Heart right ventricle (tissue), 16 donors: ENCODE data around the gene FBXL3. TPM values are rescaled to one million over a fixed set of nuclear protein-coding genes. Genes with fewer than 3 reads are reported as not detected.

Experiments
- ATAC-seq, 8 donors: fragments of 200-7000 bp; cut with Tn5 transposase; one replicate each; pipeline ENCODE4 v1.9.1; 2020; ENCODE audit warnings: mild to moderate bottlenecking in 8 of 8, moderate library complexity in 8 of 8, moderate number of reproducible peaks in 1 of 8
- DNase-seq, 2 donors: peaks; one replicate each; pipeline ENCODE4 v3.0.0-alpha.2; 2020
- H3K27ac ChIP-seq, 10 donors: fragments of 200-600 bp; sonication (generic) in 2 of 10; one replicate each; pipeline versions ENCODE4 v1.5.0 to v1.8.0; 2020 to 2022; ENCODE audit warnings: mild to moderate bottlenecking in 3 of 10
- H3K27me3 ChIP-seq, 7 donors: fragments of 200-600 bp; one replicate each; pipeline ENCODE4 v1.8.0; 2021 to 2022; ENCODE audit warnings: mild to moderate bottlenecking in 2 of 7
- H3K36me3 ChIP-seq, 9 donors: fragments of 200-600 bp; sonication (generic) in 1 of 9; one replicate each; pipeline versions ENCODE4 v1.5.0 to v1.8.0; 2020 to 2022; ENCODE audit warnings: mild to moderate bottlenecking in 2 of 9
- H3K4me1 ChIP-seq, 9 donors: fragments of 200-600 bp; sonication (generic) in 1 of 9; one replicate each; pipeline versions ENCODE4 v1.5.0 to v1.8.0; 2020 to 2022; ENCODE audit warnings: mild to moderate bottlenecking in 4 of 9
- H3K4me3 ChIP-seq, 10 donors: fragments of 200-600 bp; sonication (generic) in 2 of 10; one replicate each; pipeline versions ENCODE4 v1.5.0 to v1.8.0; 2020 to 2022; ENCODE audit warnings: mild to moderate bottlenecking in 7 of 10, moderate library complexity in 2 of 10
- H3K9me3 ChIP-seq, 11 donors: fragments of 200-600 bp in 10 of 11; sonication (generic) in 2 of 11; one replicate each; pipeline versions ENCODE4 v1.5.0 to v1.8.0; 2013 to 2022; ENCODE audit warnings: mild to moderate bottlenecking in 2 of 11, control low read depth in 1 of 11, moderate library complexity in 1 of 11
- WGBS, 2 donors: extraction: QIAGEN DNeasy Blood & Tissue Kit; methylation state at CpG; one replicate each; pipeline ENCODE4 v1.1.7; 2013; ENCODE audit warnings: inconsistent platforms in 1 of 2; 5-methylcytosine and 5-hydroxymethylcytosine counted together
- intact Hi-C, 10 donors: fragments of 100-400 bp; cut with DNase I; formaldehyde crosslinking; loops; one replicate each; pipeline versions ENCODE4 v1.11.1 to v1.14.2; 2022
- polyA plus RNA-seq, 2 donors: library from polyadenylated mRNA; stranded (reverse); fragments of 200-250 nt; gene quantifications; one replicate each; pipeline ENCODE4 v1.2.3, GENCODE V29; 2013
- total RNA-seq, 10 donors: library from RNA; stranded (reverse); fragmentation: NEBNext Ultra II Directional in 3 of 10; extraction: Animal tissue kit (Norgen Biotek cat#: 25700) in 3 of 10; gene quantifications; one replicate each; pipeline versions ENCODE4 v1.2.1 to v1.2.4, GENCODE V29; 2021 to 2023
- TF ChIP-seq, protein P1 (sequence below), 9 donors: fragments of 200-600 bp; sonication (generic) in 2 of 9; IDR thresholded peaks; one replicate each; pipeline versions ENCODE4 v1.5.0 to v1.8.0; 2021 to 2022; ENCODE audit warnings: antibody characterized with exemption in 9 of 9, mild to moderate bottlenecking in 5 of 9, moderate library complexity in 1 of 9
- donor health status: Arrhythmogenic right ventricular cardiomyopathy.
- donor health status: ischemic (EF 13 %, LVEDD 7.1; RV severe dilation, severe dysfunction).
- donor health status: healthy with polysubstance abuse.
- donor health status: DM: no; HTN: yes; CAD: no.
- donor health status: DM: no; HTN: no; CAD: no.
- donor health status: ischemic (EF 25% LVEDD 6.9; RV normal size, moderate dysfunction).
- donor health status: ischemic (EF 25% LVEDD 5.7; RV mildly dilated, moderate dysfunction).
- donor health status: healthy.
- donor health status: DM: yes; HTN: yes; CAD: no.
- donor health status: Ischemic cardiomyopathy.
- donor health status: ischemic (EF 35%, LVEDD 5.7; RV mildly dilated, moderate dysfunction).
- donor health status: nonischemic (EF 11% LVEDD 7.7; RV severe dilation, severe dysfunction).
- donor health status: DM: yes; HTN: yes; CAD: no.
- donor health status: PGD.
- donor health status: ischemic (EF 29% LVEDD 5.4; RV normal size, mild dysfunction).
- donor health status: nonischemic (EF 23%, LVEDD 6.1; RV moderate dilation, normal function).

The FBXL3 gene
- total and polyA plus RNA-seq, 12 donors: 16.5 to 41.7 (median 28.6) TPM

DNA sequence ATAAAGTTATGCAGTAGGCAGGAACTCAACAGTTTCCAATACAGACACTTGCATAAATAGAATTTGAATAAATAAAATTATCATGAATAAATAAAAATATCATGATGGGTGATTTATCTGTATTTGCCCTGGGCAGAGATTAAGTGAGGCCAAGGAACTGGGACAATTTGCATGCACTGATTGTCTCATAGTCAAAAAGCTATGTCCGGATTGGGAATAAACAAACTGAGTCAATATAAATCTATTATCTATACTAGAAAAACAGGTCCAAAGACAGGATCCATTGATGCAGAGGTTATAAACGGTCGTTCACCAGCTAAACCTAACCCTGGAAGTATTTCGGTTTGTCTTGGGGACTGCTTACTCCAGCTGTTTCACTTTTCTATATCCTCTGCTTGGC, 26.2 kb upstream of the FBXL3 start:
- no peak overlapping the region for H3K4me3 ChIP-seq
- TF ChIP-seq, protein P1, sequence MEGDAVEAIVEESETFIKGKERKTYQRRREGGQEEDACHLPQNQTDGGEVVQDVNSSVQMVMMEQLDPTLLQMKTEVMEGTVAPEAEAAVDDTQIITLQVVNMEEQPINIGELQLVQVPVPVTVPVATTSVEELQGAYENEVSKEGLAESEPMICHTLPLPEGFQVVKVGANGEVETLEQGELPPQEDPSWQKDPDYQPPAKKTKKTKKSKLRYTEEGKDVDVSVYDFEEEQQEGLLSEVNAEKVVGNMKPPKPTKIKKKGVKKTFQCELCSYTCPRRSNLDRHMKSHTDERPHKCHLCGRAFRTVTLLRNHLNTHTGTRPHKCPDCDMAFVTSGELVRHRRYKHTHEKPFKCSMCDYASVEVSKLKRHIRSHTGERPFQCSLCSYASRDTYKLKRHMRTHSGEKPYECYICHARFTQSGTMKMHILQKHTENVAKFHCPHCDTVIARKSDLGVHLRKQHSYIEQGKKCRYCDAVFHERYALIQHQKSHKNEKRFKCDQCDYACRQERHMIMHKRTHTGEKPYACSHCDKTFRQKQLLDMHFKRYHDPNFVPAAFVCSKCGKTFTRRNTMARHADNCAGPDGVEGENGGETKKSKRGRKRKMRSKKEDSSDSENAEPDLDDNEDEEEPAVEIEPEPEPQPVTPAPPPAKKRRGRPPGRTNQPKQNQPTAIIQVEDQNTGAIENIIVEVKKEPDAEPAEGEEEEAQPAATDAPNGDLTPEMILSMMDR (IDR thresholded peaks at IDR 0.05): no peak
- peaks cover 0 to 16% (median 0%) of the 10 kb centered on the region in 9 donors for H3K4me1 ChIP-seq
- intact Hi-C loops: no loop called here
- DNase-seq (no peak), ATAC-seq (no peak)
- no peaks in the 10 kb centered on the region for H3K27me3 ChIP-seq
- H3K36me3 ChIP-seq: peaks cover 0 to 98% (median 40%) of the 10 kb centered on the region in 9 donors
- WGBS, 2 donors: 90 to 98% methylated on average over 4 of the region's 4 CpGs
- H3K27ac ChIP-seq: no peak overlapping the region
- H3K9me3 ChIP-seq: no peaks in the 10 kb centered on the region

DNA sequence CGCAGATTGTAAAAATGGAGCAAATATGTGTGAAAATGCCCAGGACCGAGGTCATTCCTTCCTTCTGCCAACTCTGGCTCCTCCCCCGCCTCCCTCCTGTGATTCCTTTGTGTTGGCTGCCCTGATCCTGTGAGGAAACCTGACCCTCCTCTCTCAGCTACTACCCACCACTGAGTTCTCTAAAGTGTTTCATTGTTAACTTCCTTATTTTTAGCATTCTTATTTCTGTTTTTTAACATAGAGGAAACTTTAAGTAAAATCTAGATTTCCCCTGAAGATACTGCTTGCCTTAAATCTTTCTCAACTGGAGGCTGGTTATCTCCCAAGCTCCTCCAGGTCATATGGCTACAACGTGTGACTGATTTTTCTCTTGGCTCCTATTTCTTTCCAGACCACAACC, 21.7 kb upstream of the FBXL3 start:
- no peaks in the 10 kb centered on the region for H3K9me3 ChIP-seq
- no peaks in the 10 kb centered on the region for H3K27me3 ChIP-seq
- H3K36me3 ChIP-seq: peaks cover 0 to 98% (median 18%) of the 10 kb centered on the region in 9 donors
- DNase-seq (no peak), ATAC-seq (no peak)
- TF ChIP-seq, protein P1 (IDR thresholded peaks at IDR 0.05): no peak
- intact Hi-C loops: no loop called here
- H3K4me3 ChIP-seq: no peak overlapping the region
- 76 to 81% methylated on average over 4 of the region's 4 CpGs for WGBS, 2 donors
- peak overlapping the region in 1 of 10 donors; percentile 39 for H3K27ac ChIP-seq
- peaks cover 0 to 17% (median 0%) of the 10 kb centered on the region in 9 donors for H3K4me1 ChIP-seq

DNA sequence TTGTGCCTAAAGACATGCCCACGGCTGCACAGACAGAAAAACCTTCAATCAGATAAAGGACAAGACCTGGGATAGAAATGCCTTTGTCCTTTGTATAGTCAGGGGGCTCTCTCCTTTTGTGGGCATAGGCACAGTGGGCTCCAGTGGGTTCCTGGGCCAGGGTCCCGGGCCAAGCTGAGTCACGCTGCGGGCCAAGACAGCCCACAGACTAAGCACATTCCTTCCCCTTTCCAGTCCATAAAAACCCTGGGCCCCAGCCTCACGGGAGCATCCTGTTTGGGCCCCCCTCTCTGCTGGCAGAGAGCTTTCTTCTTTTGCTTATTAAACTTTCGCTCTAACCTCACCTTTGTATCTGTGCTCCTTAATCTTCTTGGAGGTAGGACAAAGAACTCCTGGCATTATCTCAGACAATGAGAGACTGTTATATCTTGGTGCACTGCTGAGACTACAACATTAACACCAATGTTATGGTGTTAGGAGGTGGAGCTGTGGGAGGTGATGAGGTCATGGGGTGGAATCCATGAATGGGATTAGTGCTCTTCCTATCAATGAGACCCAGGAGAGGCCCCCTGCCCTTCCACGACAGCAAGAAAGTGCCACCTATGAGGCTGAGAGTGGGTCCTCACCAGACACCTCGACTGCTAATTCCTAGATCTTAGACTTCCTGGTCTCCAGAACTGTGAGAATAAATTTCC, 20.8 kb upstream of the FBXL3 start:
- DNase-seq (no peak), ATAC-seq (no peak)
- H3K36me3 ChIP-seq: peaks cover 0 to 96% (median 13%) of the 10 kb centered on the region in 9 donors
- WGBS, 2 donors: 96% methylated on average over 8 of the region's 8 CpGs
- peaks cover 0 to 17% (median 0%) of the 10 kb centered on the region in 9 donors for H3K4me1 ChIP-seq
- TF ChIP-seq, protein P1 (IDR thresholded peaks at IDR 0.05): no peak
- no peak overlapping the region for H3K4me3 ChIP-seq
- no peak overlapping the region for H3K27ac ChIP-seq
- intact Hi-C loops: no loop called here
- no peaks in the 10 kb centered on the region for H3K27me3 ChIP-seq
- no peaks in the 10 kb centered on the region for H3K9me3 ChIP-seq

DNA sequence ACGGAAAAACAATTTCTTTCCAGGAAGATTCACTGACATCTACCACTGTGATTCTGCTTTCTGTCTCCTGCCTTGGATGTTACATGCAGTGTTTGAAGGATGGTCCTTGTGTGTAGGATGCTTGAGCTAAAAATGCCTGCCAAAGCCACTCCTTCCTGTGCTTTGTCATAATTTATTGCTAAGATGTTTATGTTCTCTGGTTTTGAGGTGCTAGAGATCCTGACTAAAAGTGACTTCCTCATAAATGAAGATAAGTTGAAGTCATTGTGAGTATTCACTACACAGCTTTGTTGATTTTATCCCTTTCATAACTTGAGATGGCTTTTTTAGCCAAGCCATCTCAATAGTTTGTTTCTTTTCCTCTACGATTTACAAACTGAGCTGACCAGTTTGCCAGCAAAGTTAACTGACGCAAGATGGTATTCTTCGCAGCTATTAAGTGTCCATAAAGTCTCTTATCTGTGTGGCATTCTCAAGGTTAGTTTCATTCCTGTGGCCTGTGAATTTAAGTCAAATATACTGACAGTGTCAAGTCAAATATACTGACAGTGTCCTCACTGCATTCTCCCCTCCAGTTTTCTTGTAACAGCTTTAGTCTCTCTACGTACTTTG, 15.7 kb upstream of the FBXL3 start:
- H3K4me1 ChIP-seq: no peaks in the 10 kb centered on the region
- 86 to 89% methylated on average over 5 of the region's 5 CpGs for WGBS, 2 donors
- H3K4me3 ChIP-seq: no peak overlapping the region
- no peak for ATAC-seq
- no peak for DNase-seq
- TF ChIP-seq, protein P1 (IDR thresholded peaks at IDR 0.05): no peak
- no peaks in the 10 kb centered on the region for H3K9me3 ChIP-seq
- intact Hi-C loops: no loop called here
- no peaks in the 10 kb centered on the region for H3K27me3 ChIP-seq
- H3K36me3 ChIP-seq: peaks cover 0 to 49% (median 13%) of the 10 kb centered on the region in 9 donors
- no peak overlapping the region for H3K27ac ChIP-seq
